ENCODE measurements around the gene MRFAP1.

The MRFAP1 gene

GRCh38 chr4:6640292-6641163 is at the start of gene MRFAP1:
MRFAP1 (plus strand) TSS chr4:6640685; CDS start chr4:6640863, 178 bp downstream.
- peak within 1 kb of the TSS; percentile 91 for H3K4me3 ChIP-seq (ENCODE audit: low read depth, low read length)
- DNase-seq (ENCODE audit: low read depth): peak; percentile 85

DNA sequence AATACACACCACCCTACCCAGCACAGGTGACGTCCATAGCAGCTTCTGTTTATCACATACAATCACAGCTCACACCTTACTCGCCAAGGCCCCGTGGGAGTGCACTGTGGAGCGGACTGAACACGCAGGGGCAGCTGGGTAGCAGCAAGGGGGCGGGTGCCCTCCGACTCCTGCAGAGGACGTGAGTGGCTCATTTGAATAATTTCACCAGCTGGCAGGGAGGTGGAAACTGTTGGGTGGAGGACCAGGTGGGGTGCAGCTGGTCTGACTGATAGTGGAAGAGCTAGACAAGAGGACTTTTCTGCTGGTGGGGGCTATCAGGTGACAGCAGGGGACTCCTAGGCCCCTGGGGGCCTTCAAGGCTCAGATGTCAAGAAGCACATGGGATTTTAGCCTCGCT is 49.2 kb upstream of the MRFAP1 start:
- no peak overlapping the region for H3K4me3 ChIP-seq (ENCODE audit: low read depth, low read length)
- no peak for DNase-seq (ENCODE audit: low read depth)

GRCh38 chr4:6591781-6592180 is 48.7 kb upstream of the MRFAP1 start:
- no peak for DNase-seq (ENCODE audit: low read depth)
- no peak overlapping the region for H3K4me3 ChIP-seq (ENCODE audit: low read depth, low read length)

DNA sequence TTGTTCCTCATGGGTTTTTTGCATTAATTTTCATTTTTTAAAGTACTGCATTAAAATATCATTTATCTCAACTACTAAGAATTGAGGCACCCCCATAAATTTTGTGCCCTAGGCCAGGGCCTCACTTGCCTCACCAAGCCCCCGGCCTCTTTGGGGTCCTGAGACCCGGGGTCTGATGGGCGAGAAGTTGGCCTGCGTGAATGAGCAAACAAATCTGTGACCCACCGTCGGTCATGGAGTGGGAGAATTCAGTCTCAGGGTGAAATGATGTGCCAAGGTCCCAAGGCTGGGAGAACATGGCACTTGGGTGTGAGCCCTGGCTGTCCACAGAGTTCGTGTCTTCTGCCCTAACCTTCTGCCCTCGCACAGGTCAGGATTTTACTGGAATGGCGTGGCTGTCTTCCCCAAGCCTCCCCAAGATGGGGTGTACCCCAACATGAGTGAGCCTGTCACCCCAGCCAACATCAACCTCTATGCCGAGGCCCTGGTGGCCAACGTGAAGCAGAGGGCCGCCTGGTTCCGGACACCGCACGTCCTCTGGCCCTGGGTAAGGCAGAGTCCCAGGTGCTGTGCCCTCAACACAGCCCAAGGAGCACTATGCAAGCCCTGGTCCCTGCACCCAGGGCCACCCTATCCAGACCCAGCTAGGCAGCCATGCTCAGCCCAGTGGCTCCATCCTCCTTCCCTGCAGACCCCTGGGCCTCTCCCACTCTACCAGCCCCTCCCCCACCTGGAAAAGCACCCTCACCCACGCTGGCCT is 47.5 kb upstream of the MRFAP1 start:
- DNase-seq (ENCODE audit: low read depth): no peak
- H3K4me3 ChIP-seq (ENCODE audit: low read depth, low read length): no peak overlapping the region

DNA sequence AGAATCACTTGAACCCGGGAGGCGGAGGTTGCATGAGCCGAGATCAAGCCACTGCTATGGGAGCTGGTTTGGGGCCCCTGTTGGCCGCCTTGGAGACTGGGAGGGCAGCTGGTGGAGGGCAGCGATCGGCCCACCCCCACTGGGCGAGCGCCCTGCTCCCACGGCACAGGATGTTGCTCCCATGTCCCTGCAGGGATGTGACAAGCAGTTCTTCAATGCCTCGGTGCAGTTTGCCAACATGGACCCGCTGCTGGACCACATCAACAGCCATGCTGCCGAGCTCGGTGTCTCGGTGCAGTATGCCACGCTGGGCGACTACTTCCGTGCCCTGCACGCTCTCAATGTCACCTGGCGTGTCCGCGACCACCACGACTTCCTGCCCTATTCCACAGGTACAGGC is 46.1 kb upstream of the MRFAP1 start:
- no peak for DNase-seq (ENCODE audit: low read depth)
- no peak overlapping the region for H3K4me3 ChIP-seq (ENCODE audit: low read depth, low read length)

DNA sequence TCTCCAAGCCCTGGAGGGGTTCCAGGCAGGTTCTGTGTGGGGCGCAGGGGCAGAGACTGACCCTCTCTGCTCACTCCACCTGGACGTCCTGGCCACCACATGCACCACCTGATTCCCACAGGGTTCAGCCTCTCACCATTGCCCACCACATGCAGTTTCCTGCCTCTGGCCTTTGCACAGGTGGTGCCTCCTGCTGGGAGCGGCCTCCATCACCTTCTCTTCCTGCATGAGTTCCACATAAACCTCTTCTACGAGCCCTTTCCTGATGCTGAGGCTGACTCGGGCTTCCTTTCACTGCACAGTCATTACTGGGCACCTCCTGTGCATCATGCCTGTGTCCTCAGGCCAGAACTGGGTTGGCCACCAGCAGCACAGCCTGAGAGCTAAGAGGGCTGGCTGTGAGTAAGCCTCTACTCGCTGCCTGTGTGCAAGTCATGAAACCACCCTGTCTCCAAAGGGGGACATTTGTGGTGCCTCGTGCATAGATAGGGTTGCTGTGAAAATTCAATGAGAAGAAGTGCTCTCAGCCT is 45.6 kb upstream of the MRFAP1 start:
- no peak for DNase-seq (ENCODE audit: low read depth)
- no peak overlapping the region for H3K4me3 ChIP-seq (ENCODE audit: low read depth, low read length)

- DNase-seq (ENCODE audit: low read depth): no peak
- no peak overlapping the region for H3K4me3 ChIP-seq (ENCODE audit: low read depth, low read length)
Observed at GRCh38 chr4:6595897-6596537, 44.5 kb upstream of the MRFAP1 start.

DNA sequence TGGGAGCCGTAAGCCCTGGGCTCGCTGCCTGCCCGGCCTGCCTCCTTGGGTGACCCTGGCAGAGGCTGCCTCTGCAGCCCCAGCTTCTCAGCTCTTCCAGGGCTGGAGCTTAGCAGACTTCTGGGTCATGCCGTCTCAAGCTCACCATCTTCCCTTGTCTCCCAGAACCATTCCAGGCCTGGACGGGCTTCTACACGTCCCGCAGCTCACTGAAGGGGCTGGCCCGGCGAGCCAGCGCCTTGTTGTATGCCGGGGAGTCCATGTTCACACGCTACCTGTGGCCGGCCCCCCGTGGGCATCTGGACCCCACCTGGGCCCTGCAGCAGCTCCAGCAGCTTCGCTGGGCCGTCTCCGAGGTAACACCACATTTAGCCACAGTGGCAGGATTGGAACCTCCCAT is 43.5 kb upstream of the MRFAP1 start:
- H3K4me3 ChIP-seq (ENCODE audit: low read depth, low read length): no peak overlapping the region
- DNase-seq (ENCODE audit: low read depth): no peak

DNA sequence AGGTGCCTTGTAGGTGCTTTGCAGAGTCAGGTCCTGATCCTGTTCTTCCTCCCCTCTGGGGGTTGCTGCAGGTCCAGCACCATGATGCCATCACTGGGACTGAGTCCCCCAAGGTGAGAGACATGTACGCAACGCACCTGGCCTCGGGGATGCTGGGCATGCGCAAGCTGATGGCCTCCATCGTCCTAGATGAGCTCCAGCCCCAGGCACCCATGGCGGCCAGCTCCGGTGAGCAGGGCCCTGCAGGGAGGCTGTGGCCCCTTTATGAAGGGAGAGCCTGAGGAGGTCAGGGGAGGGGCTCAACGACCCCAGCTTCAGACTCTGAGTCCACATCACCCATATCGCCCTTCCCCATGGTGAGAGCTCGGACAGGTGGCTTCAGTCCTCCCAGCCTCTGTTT is 42.4 kb upstream of the MRFAP1 start:
- DNase-seq (ENCODE audit: low read depth): no peak
- H3K4me3 ChIP-seq (ENCODE audit: low read depth, low read length): no peak overlapping the region

DNA sequence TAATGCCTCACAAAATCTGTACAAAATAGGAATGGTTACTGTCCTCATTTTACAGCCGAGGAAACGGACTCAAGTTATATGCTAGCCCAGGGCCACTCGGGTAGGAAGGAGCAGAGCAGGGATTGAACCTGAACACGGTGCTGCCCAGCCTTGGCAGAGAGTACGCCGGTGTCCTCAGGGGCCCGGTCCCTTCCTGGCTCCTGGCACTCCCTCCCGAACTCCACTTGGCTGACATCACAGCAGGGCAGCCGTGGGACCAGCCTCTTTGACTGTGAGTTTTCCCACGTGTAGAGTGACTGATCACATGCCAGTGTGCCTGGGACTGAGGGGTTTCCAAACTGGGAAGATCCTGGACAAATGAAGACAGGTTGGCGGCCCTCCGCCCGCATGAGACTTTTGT is 41.8 kb upstream of the MRFAP1 start:
- no peak for DNase-seq (ENCODE audit: low read depth)

DNA sequence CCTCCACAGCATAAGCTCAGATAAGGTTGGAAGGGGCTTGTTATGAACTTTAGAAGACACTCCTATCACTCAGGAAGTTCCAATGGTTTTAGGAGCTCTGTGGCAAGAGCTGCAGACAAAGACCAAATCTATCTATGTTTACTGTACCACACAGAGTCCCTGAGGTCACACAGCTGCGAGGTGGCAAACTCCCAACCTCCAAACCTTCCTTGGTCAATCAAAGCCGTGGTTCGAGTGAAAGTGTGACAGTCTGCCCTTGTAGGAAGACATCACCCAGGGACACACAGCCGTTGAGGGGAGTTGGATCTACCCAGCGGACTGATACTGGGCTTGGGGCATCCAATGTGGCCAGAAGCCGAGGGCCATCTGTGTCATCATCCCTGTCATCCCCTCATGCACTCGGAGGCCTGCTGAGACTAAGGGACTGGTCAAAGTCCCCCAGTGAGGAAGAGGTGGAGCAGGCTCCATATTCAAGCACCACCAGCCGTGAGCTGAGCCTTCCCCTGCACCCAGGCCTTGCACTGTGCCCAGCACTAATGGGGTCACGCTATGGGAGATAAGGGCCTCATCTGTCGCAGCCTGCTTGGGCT is 38.7 kb upstream of the MRFAP1 start:
- no peak overlapping the region for H3K4me3 ChIP-seq (ENCODE audit: low read depth, low read length)
- no peak for DNase-seq (ENCODE audit: low read depth)

More for the DNA sequence above, 41.8 kb upstream of the MRFAP1 start:
- no peak overlapping the region for H3K4me3 ChIP-seq (ENCODE audit: low read depth, low read length)

DNA sequence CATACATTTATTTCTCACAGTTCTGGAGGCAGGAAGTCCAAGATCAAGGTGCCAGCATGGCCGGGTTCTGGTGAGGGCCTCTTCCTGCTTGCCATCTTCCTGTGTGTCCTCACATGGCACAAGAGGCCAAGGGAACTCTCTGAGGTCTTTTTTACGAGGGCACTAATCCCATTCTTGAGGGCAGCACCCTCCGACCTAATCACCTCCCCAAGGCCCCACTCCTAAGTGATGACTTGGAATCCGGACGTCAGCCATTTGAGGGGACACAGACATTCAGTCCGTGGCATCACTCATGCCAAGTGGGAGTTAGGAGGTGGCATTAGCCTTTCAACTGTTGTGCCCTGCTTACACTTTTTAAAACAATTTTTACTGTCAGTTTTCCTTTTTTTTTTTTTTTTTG is 38.2 kb upstream of the MRFAP1 start:
- no peak overlapping the region for H3K4me3 ChIP-seq (ENCODE audit: low read depth, low read length)
- DNase-seq (ENCODE audit: low read depth): no peak

DNA sequence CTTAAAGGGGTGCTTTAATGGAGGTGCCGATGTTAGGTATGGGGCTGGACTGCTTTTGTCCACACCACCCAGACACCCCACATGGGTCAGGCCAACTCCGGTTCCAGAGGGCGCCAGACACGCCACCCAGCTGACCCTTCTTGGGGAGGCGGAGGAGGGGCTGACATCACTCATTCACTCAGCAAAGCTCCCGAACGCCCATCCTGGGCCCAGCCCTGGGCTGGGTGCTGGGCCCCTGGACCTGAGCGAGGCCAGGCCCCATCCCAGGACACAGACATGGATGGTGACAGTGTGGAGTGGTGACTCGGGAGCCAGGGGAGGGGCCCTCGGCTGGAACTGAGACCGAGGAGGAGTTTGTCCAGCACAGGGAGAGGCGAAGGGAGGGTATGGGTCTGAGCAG is 37.4 kb upstream of the MRFAP1 start:
- H3K4me3 ChIP-seq (ENCODE audit: low read depth, low read length): no peak overlapping the region
- DNase-seq (ENCODE audit: low read depth): no peak

GRCh38 chr4:6605114-6605513 is 35.4 kb upstream of the MRFAP1 start:
- no peak overlapping the region for H3K4me3 ChIP-seq (ENCODE audit: low read depth, low read length)
- DNase-seq (ENCODE audit: low read depth): no peak

GRCh38 chr4:6605605-6606004 is 34.9 kb upstream of the MRFAP1 start:
- no peak for DNase-seq (ENCODE audit: low read depth)
- H3K4me3 ChIP-seq (ENCODE audit: low read depth, low read length): no peak overlapping the region

GRCh38 chr4:6606465-6607235 is 33.8 kb upstream of the MRFAP1 start:
- no peak for DNase-seq (ENCODE audit: low read depth)
- no peak overlapping the region for H3K4me3 ChIP-seq (ENCODE audit: low read depth, low read length)

DNA sequence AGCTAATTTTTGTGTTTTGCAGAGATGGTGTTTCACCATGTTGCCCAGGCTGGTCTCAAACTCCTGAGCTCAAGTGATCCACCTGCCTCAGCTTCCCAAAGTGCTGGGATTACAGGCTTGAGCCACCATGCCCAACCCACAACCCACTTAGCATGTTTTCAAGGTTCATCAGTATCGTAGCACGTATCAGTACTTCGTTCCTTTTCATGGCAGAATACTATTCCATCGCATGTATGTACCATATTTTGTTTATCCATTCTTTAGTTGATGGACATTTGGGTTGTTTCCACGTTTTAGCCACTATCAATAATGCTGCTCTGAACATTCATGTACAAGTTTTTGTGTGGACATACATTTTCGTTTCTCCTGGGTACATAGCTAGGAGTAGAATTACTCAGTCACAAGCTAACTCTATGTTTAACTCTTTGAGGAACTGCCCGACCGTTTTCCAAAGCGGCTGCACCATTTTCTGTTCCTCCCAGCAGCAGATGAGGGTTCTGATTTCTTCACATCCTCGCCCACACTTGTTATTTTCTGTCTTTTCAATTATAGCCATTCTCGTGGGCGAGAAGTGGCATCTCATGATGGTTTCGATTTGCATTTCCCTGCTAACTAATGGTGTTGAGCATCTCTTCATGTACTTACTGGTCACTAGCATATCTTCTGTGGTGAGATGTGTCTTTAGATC is 33.0 kb upstream of the MRFAP1 start:
- no peak for DNase-seq (ENCODE audit: low read depth)
- no peak overlapping the region for H3K4me3 ChIP-seq (ENCODE audit: low read depth, low read length)

DNA sequence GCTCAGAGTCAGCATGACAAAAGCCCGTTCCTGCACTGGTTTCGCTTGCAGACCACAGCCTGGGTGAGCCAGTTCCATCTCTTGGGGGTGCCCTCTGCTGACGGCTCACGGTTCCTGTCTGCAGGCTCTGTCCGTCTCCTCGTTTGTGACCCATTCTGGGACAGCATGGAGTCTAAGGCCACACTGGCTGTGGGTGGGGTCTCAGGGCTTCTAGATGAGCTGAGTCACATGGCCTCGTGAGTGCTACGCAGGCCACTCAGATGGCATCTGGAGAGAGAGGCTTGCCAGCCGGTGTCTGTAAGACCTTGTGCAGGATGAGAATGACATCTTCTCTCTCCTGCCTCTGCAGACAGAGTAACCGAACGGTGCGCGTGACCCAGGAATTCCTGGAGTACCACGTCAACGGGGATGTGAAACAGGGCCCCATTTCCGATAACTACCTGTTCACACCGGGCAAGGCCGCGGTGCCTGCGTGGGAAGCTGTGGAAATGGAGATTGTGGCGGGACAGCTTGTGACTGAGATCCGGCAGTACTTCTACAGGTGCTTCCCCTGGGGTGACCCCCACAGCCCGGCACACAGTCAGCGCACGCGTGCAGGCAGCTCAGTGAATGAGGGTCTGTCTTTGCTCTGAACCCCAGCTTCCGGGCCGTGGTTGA is 31.6 kb upstream of the MRFAP1 start:
- DNase-seq (ENCODE audit: low read depth): no peak

More for the DNA sequence above, 31.6 kb upstream of the MRFAP1 start:
- H3K4me3 ChIP-seq (ENCODE audit: low read depth, low read length): no peak overlapping the region

Data from skeletal muscle cell (primary cell).